Measurements from ENCODE around the gene CELF5.

GRCh38 chr19:3278749-3279148 lies 54.3 kb downstream of the CELF5 start:
- TF ChIP-seq CTCF (IDR thresholded peaks at IDR 0.05), result no peak
- no peak for TF ChIP-seq POLR2AphosphoS5 (IDR thresholded peaks at IDR 0.05; ENCODE audit: low read depth, low read length)
- TF ChIP-seq TCF7L2 (IDR thresholded peaks at IDR 0.05; ENCODE audit: low read depth, low read length), result no peak
